ENCODE results near the gene CLSTN2.

The CLSTN2 gene

DNA sequence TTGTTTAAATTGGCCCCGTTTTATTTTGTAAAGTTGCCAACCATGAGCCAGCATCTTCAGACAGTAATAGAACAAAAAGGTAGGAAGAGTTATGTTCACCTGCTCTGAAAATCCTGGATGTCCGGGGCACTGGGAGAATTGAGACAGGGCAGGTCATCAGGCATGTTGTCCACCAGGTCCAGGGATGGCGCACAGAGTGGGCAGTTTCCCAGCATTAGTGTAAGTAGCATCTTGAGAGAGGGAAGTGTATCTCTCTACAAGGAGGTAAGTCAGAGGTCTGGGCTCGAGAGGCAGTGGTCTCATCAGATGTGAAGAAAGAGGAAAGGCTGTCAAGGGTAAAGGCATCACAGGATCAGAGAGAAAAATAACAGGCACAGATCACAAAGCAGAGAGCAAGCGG, 339.4 kb downstream of the CLSTN2 start:
- Histone ChIP-seq H3K4me1 (ENCODE audit: control insufficient read depth in 2 of 2, insufficient read depth in 1 of 2, low read depth in 1 of 2, low read length in 2 of 2) (no peaks in the 10 kb centered on the region), H3K4me2 (ENCODE audit: insufficient read depth, low read length, poor library complexity, severe bottlenecking) (no peak overlapping the region), H2BK5ac (ENCODE audit: low read length) (no peak overlapping the region), H3K4ac (ENCODE audit: low read length) (no peak overlapping the region), H2AK5ac (ENCODE audit: low read depth, low read length) (no peak overlapping the region), H3K14ac (ENCODE audit: low read length) (no peak overlapping the region), H3K27me3 (ENCODE audit: control insufficient read depth in 3 of 3, insufficient read depth in 3 of 3, low read depth in 1 of 3, low read length in 3 of 3) (peaks cover 0 to 9% (median 2%) of the 10 kb centered on the region in 3 experiments), H2BK15ac (ENCODE audit: low read length) (no peak overlapping the region), H3K9ac (ENCODE audit: low read depth, low read length, poor library complexity) (no peak overlapping the region), H4K91ac (ENCODE audit: low read depth, low read length, poor library complexity) (no peak overlapping the region), H3K79me1 (ENCODE audit: low read depth, low read length) (no peaks in the 10 kb centered on the region), H3K27ac (replicated peaks; ENCODE audit: low read length) (no peak overlapping the region), H3K4me3 (ENCODE audit: low read length in 2 of 2) (no peak overlapping the region), H3K23ac (ENCODE audit: low read depth, low read length, poor library complexity) (no peak overlapping the region), H3K18ac (ENCODE audit: low read length) (peak overlapping the region; percentile 53), H3K36me3 (replicated peaks in 1 of 2; ENCODE audit: control insufficient read depth in 2 of 2, insufficient read depth in 2 of 2, low read length in 2 of 2) (no peaks in the 10 kb centered on the region), H2BK12ac (ENCODE audit: low read length) (no peak overlapping the region), H2AFZ (ENCODE audit: low read length) (no peak overlapping the region), H2BK120ac (ENCODE audit: low read depth, low read length) (no peak overlapping the region), H3K9me3 (replicated peaks in 1 of 2; ENCODE audit: control insufficient read depth in 2 of 2, insufficient read depth in 1 of 2, low read depth in 1 of 2, low read length in 2 of 2) (no peaks in the 10 kb centered on the region), H4K8ac (ENCODE audit: low read depth, low read length) (no peak overlapping the region)
- WGBS, 2 donors (ENCODE audit: extremely low coverage in 2 of 2, insufficient read length in 2 of 2, insufficient replicate concordance in 1 of 2), result no CpG with 5 or more reads among the region's 5 CpGs
- DNase-seq (ENCODE audit: low spot score), result no peak

DNA sequence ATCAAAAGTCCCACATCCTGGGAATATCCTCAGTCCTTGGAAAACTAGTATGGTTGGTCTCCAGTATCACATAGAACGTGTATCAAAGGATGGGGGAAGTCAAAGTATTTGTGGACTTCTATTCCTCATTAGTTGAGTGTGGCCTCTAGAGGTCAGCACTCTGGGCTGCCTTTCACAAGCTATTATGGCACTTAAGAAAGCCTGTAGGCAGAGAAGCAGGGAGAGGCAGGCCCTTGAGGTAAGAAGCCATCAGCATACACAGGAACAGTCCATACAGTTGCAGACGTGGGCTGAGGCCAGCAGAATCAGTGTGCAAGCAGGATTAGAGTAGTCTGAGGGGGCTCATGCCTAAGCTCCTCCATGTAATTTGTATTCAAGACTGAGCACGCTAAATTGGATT, 341.7 kb downstream of the CLSTN2 start:
- peaks cover 0 to 9% (median 0%) of the 10 kb centered on the region in 3 experiments for H3K27me3 ChIP-seq (ENCODE audit: control insufficient read depth in 3 of 3, insufficient read depth in 3 of 3, low read depth in 1 of 3, low read length in 3 of 3)
- no peaks in the 10 kb centered on the region for H3K79me1 ChIP-seq (ENCODE audit: low read depth, low read length)
- H3K27ac ChIP-seq (replicated peaks; ENCODE audit: low read length), result no peak overlapping the region
- H3K4me1 ChIP-seq (ENCODE audit: control insufficient read depth in 2 of 2, insufficient read depth in 1 of 2, low read depth in 1 of 2, low read length in 2 of 2), result no peaks in the 10 kb centered on the region
- H3K36me3 ChIP-seq (replicated peaks in 1 of 2; ENCODE audit: control insufficient read depth in 2 of 2, insufficient read depth in 2 of 2, low read length in 2 of 2), result no peaks in the 10 kb centered on the region
- DNase-seq (ENCODE audit: low spot score), result no peak
- H2BK12ac ChIP-seq (ENCODE audit: low read length), result no peak overlapping the region
- H2AFZ ChIP-seq (ENCODE audit: low read length), result no peak overlapping the region
- no peak overlapping the region for H2BK5ac ChIP-seq (ENCODE audit: low read length)
- H4K8ac ChIP-seq (ENCODE audit: low read depth, low read length), result no peak overlapping the region
- H2BK120ac ChIP-seq (ENCODE audit: low read depth, low read length), result no peak overlapping the region
- H3K4ac ChIP-seq (ENCODE audit: low read length), result no peak overlapping the region
- H3K4me3 ChIP-seq (ENCODE audit: low read length in 2 of 2), result no peak overlapping the region
- H3K9ac ChIP-seq (ENCODE audit: low read depth, low read length, poor library complexity), result no peak overlapping the region
- no CpG with 5 or more reads among the region's 3 CpGs for WGBS, 2 donors (ENCODE audit: extremely low coverage in 2 of 2, insufficient read length in 2 of 2, insufficient replicate concordance in 1 of 2)
- H4K91ac ChIP-seq (ENCODE audit: low read depth, low read length, poor library complexity), result no peak overlapping the region
- H3K9me3 ChIP-seq (replicated peaks in 1 of 2; ENCODE audit: control insufficient read depth in 2 of 2, insufficient read depth in 1 of 2, low read depth in 1 of 2, low read length in 2 of 2), result no peaks in the 10 kb centered on the region
- H3K18ac ChIP-seq (ENCODE audit: low read length), result no peak overlapping the region
- no peak overlapping the region for H2BK15ac ChIP-seq (ENCODE audit: low read length)
- no peak overlapping the region for H3K23ac ChIP-seq (ENCODE audit: low read depth, low read length, poor library complexity)
- H3K14ac ChIP-seq (ENCODE audit: low read length), result no peak overlapping the region
- no peak overlapping the region for H2AK5ac ChIP-seq (ENCODE audit: low read depth, low read length)
- H3K4me2 ChIP-seq (ENCODE audit: insufficient read depth, low read length, poor library complexity, severe bottlenecking), result no peak overlapping the region

- Histone ChIP-seq H2AK5ac (ENCODE audit: low read depth, low read length) (no peak overlapping the region), H2AFZ (ENCODE audit: low read length) (no peak overlapping the region), H3K23ac (ENCODE audit: low read depth, low read length, poor library complexity) (no peak overlapping the region), H3K14ac (ENCODE audit: low read length) (no peak overlapping the region), H3K27me3 (ENCODE audit: control insufficient read depth in 3 of 3, insufficient read depth in 3 of 3, low read depth in 1 of 3, low read length in 3 of 3) (peaks cover 0 to 11% (median 0%) of the 10 kb centered on the region in 3 experiments), H3K4me1 (ENCODE audit: control insufficient read depth in 2 of 2, insufficient read depth in 1 of 2, low read depth in 1 of 2, low read length in 2 of 2) (no peaks in the 10 kb centered on the region), H2BK12ac (ENCODE audit: low read length) (no peak overlapping the region), H3K4ac (ENCODE audit: low read length) (no peak overlapping the region), H2BK120ac (ENCODE audit: low read depth, low read length) (no peak overlapping the region), H3K36me3 (replicated peaks in 1 of 2; ENCODE audit: control insufficient read depth in 2 of 2, insufficient read depth in 2 of 2, low read length in 2 of 2) (no peaks in the 10 kb centered on the region), H3K4me3 (ENCODE audit: low read length in 2 of 2) (no peak overlapping the region), H2BK15ac (ENCODE audit: low read length) (no peak overlapping the region), H4K91ac (ENCODE audit: low read depth, low read length, poor library complexity) (no peak overlapping the region), H3K4me2 (ENCODE audit: insufficient read depth, low read length, poor library complexity, severe bottlenecking) (no peak overlapping the region), H2BK5ac (ENCODE audit: low read length) (no peak overlapping the region), H3K9me3 (replicated peaks in 1 of 2; ENCODE audit: control insufficient read depth in 2 of 2, insufficient read depth in 1 of 2, low read depth in 1 of 2, low read length in 2 of 2) (no peaks in the 10 kb centered on the region), H3K79me1 (ENCODE audit: low read depth, low read length) (no peaks in the 10 kb centered on the region), H3K27ac (replicated peaks; ENCODE audit: low read length) (no peak overlapping the region), H4K8ac (ENCODE audit: low read depth, low read length) (no peak overlapping the region), H3K18ac (ENCODE audit: low read length) (no peak overlapping the region), H3K9ac (ENCODE audit: low read depth, low read length, poor library complexity) (no peak overlapping the region)
- no peak for DNase-seq (ENCODE audit: low spot score)
- no CpG with 5 or more reads among the region's 4 CpGs for WGBS, 2 donors (ENCODE audit: extremely low coverage in 2 of 2, insufficient read length in 2 of 2, insufficient replicate concordance in 1 of 2)
These were observed 342.9 kb downstream of the CLSTN2 start for GRCh38 chr3:140277886-140278285.

DNA sequence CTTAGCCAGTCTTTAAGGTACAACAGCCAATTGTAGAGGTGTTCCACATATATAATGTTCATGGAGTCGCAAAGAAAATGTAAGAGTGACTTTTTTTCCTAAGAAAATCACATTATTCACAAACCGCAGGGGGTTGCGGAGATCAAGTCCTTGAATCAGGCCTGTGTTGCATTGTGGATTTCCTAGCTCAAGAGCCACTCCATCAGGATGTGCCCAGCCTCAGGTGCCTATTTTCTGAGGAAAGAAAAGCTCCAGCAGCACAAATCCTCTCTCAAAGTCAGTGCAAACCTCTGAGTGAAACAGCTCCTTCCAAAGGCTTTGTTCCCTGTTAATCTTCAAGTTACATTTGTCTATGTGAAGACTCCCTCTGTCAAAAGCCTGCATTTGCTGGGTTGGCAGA, 349.4 kb downstream of the CLSTN2 start:
- Histone ChIP-seq H2BK15ac (ENCODE audit: low read length) (no peak overlapping the region), H3K9ac (ENCODE audit: low read depth, low read length, poor library complexity) (no peak overlapping the region), H2BK5ac (ENCODE audit: low read length) (no peak overlapping the region), H4K91ac (ENCODE audit: low read depth, low read length, poor library complexity) (no peak overlapping the region), H3K27ac (replicated peaks; ENCODE audit: low read length) (peak overlapping the region; percentile 30), H2BK120ac (ENCODE audit: low read depth, low read length) (no peak overlapping the region), H3K4me2 (ENCODE audit: insufficient read depth, low read length, poor library complexity, severe bottlenecking) (no peak overlapping the region), H3K79me1 (ENCODE audit: low read depth, low read length) (no peaks in the 10 kb centered on the region), H3K36me3 (replicated peaks in 1 of 2; ENCODE audit: control insufficient read depth in 2 of 2, insufficient read depth in 2 of 2, low read length in 2 of 2) (no peaks in the 10 kb centered on the region), H3K18ac (ENCODE audit: low read length) (peak overlapping the region; percentile 31), H4K8ac (ENCODE audit: low read depth, low read length) (no peak overlapping the region), H3K4me1 (ENCODE audit: control insufficient read depth in 2 of 2, insufficient read depth in 1 of 2, low read depth in 1 of 2, low read length in 2 of 2) (peaks cover 0 to 6% of the 10 kb centered on the region in 2 donors), H2AFZ (ENCODE audit: low read length) (no peak overlapping the region), H2AK5ac (ENCODE audit: low read depth, low read length) (no peak overlapping the region), H3K4me3 (ENCODE audit: low read length in 2 of 2) (no peak overlapping the region), H2BK12ac (ENCODE audit: low read length) (no peak overlapping the region), H3K23ac (ENCODE audit: low read depth, low read length, poor library complexity) (no peak overlapping the region), H3K27me3 (ENCODE audit: control insufficient read depth in 3 of 3, insufficient read depth in 3 of 3, low read depth in 1 of 3, low read length in 3 of 3) (peaks cover 0 to 2% (median 0%) of the 10 kb centered on the region in 3 experiments), H3K14ac (ENCODE audit: low read length) (no peak overlapping the region), H3K9me3 (replicated peaks in 1 of 2; ENCODE audit: control insufficient read depth in 2 of 2, insufficient read depth in 1 of 2, low read depth in 1 of 2, low read length in 2 of 2) (no peaks in the 10 kb centered on the region), H3K4ac (ENCODE audit: low read length) (no peak overlapping the region)
- no peak for DNase-seq (ENCODE audit: low spot score)
- no CpG with 5 or more reads among the region's 3 CpGs for WGBS, 2 donors (ENCODE audit: extremely low coverage in 2 of 2, insufficient read length in 2 of 2, insufficient replicate concordance in 1 of 2)

Measured in neuronal stem cell (in vitro differentiated cells).